H1 (cell line): ENCODE results near the gene GGN. TPM values are rescaled to one million over a fixed set of nuclear protein-coding genes. Genes with fewer than 3 reads are reported as not detected.

Source experiments
- CBX8 ChIP-seq: fragments of 300-800, 300-1000 bp; sonication (generic); IDR thresholded peaks from 2 replicates; pipeline ENCODE4 v1.7.1; 2016; ENCODE audit warnings: low read depth, low read length, borderline replicate concordance
- CEBPB ChIP-seq: IDR thresholded peaks from 2 replicates; pipeline ENCODE4 v1.6.1; 2012; ENCODE audit warnings: low read depth, low read length
- CHD1 ChIP-seq: IDR thresholded peaks from 2 replicates; pipeline ENCODE4 v1.6.1; 2012; ENCODE audit warnings: low read depth, low read length, improper control_type of control experiment
- CHD7 ChIP-seq: fragments of 300-600 bp; sonication (generic); IDR thresholded peaks from 2 replicates; pipeline ENCODE4 v1.7.1; 2012; ENCODE audit warnings: low read length, moderate library complexity, mild to moderate bottlenecking, inconsistent platforms; ENCODE audit not compliant: insufficient replicate concordance
- CREB1 ChIP-seq: IDR thresholded peaks from 2 replicates; pipeline ENCODE4 v1.6.1; 2012; ENCODE audit warnings: inconsistent platforms
- E2F6 ChIP-seq: IDR thresholded peaks from 2 replicates; pipeline ENCODE4 v1.6.1; 2012; ENCODE audit warnings: inconsistent platforms
- NRF1 ChIP-seq: IDR thresholded peaks from 2 replicates; pipeline ENCODE4 v1.6.1; 2011; ENCODE audit warnings: mild to moderate bottlenecking, low read depth, low read length, improper control_type of control experiment
- POU5F1 ChIP-seq: IDR thresholded peaks from 2 replicates; pipeline ENCODE4 v1.6.1; 2011; ENCODE audit warnings: low read depth, mild to moderate bottlenecking, low read length, moderate library complexity
- RBBP5 ChIP-seq: IDR thresholded peaks from 2 replicates; pipeline ENCODE4 v1.7.1; 2012; ENCODE audit warnings: low read depth, mild to moderate bottlenecking, inconsistent platforms, low read length, moderate library complexity, borderline replicate concordance
- RXRA ChIP-seq: IDR thresholded peaks from 2 replicates; pipeline ENCODE4 v1.6.1; 2011; ENCODE audit warnings: low read depth, mild to moderate bottlenecking, low read length, moderate library complexity; ENCODE audit not compliant: insufficient read depth
- SP1 ChIP-seq: IDR thresholded peaks from 2 replicates; pipeline ENCODE4 v1.6.1; 2011; ENCODE audit warnings: low read depth, low read length
- SP4 ChIP-seq: IDR thresholded peaks from 2 replicates; pipeline ENCODE4 v1.6.1; 2012; ENCODE audit warnings: low read length, inconsistent platforms
- polyA plus RNA-seq, 7 experiments: library from polyadenylated mRNA; depleted of rRNA in 3 of 7; stranded (reverse) in 5 of 7; unstranded in 2 of 7; fragments of >200 nt in 5 of 7; fragments of 200-250 nt in 2 of 7; gene quantifications; 1 replicate in 5 of 7; 2 replicates in 1 of 7; 4 replicates in 1 of 7; pipeline versions ENCODE4 v1.2.1 to v1.2.3, GENCODE V29; 2011 to 2013; ENCODE audit warnings: missing spikeins in 2 of 7, mixed read lengths in 2 of 7
- total RNA-seq: library from RNA; stranded (reverse); fragmentation: NEBNext Ultra II Directional; extraction: Animal tissue kit (Norgen Biotek cat#: 25700); gene quantifications from 2 replicates; pipeline ENCODE4 v1.2.1, GENCODE V29; 2021

Gene GGN
- total and polyA plus RNA-seq, 2 of the 8 experiments (the other 6 are each of a cell fraction or from before 2014, with no cell fraction given) = 0.47 to 1.2 TPM

GRCh38 chr19:38394488-38394887 is 6.7 kb upstream of the GGN start (continued):
- TF ChIP-seq E2F6 = peak; percentile 52; the same call in 1 of the 2 replicates
- no peak for TF ChIP-seq CEBPB
- TF ChIP-seq SP1 = peak; percentile 57; the same call in 1 of the 2 replicates
- TF ChIP-seq NRF1 = no peak
- TF ChIP-seq SP4 = no peak
- TF ChIP-seq CHD7 = no peak
- TF ChIP-seq CREB1 = peak; percentile 66; the same call in 1 of the 2 replicates
- TF ChIP-seq RXRA = no peak
- no peak for TF ChIP-seq CHD1
- TF ChIP-seq CBX8 = no peak
- no peak for TF ChIP-seq POU5F1
- no peak for TF ChIP-seq RBBP5
